ENCODE data around the gene RERE.

DNA sequence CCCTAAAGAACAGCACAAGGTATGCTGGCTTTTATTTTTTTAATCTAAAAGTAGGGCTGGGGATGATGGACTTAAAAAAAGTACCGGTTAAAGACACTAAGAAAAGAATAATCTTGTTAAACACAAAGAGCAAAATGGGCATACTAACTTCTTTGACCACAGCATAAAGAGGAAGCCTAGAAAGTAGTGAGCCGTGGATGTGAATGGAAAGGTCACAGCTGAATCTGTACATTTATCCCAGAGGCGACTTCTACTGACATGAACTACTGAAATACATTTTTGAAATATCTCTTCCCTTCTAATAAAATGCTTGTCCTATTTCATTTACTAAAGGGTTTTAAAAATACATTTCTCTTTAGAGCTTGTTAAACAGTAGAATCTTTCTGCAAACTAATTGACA lies 358.8 kb downstream of the RERE start:
- TF ChIP-seq, protein P1, sequence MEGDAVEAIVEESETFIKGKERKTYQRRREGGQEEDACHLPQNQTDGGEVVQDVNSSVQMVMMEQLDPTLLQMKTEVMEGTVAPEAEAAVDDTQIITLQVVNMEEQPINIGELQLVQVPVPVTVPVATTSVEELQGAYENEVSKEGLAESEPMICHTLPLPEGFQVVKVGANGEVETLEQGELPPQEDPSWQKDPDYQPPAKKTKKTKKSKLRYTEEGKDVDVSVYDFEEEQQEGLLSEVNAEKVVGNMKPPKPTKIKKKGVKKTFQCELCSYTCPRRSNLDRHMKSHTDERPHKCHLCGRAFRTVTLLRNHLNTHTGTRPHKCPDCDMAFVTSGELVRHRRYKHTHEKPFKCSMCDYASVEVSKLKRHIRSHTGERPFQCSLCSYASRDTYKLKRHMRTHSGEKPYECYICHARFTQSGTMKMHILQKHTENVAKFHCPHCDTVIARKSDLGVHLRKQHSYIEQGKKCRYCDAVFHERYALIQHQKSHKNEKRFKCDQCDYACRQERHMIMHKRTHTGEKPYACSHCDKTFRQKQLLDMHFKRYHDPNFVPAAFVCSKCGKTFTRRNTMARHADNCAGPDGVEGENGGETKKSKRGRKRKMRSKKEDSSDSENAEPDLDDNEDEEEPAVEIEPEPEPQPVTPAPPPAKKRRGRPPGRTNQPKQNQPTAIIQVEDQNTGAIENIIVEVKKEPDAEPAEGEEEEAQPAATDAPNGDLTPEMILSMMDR (conservative IDR thresholded peaks at IDR 0.05) = no peak
- TF ChIP-seq EZH2 (IDR thresholded peaks at IDR 0.05; ENCODE audit: low read depth) = no peak

All from PC-9 (cell line).